OCI-LY7 (cell line): ENCODE data around the gene VIPR2. TPM values are rescaled to one million over a fixed set of nuclear protein-coding genes. Genes with fewer than 3 reads are reported as not detected.

Experiments used
- BruUV-seq: library from RNA; stranded (reverse); fragments of 400-500 nt; replicated peaks from 2 replicates; lab custom pipeline; 2021; lab: Mats Ljungman, UMichigan
- CTCF ChIA-PET: fragments of 300-600 bp; sonication (Branson Sonifier 250); formaldehyde crosslinking; loops from one replicate; lab custom pipeline; 2022; ENCODE audit warnings: antibody characterized with exemption; ENCODE audit not compliant: unreplicated experiment; lab: Charles Lee
- POLR2A ChIA-PET: fragments of 300-600 bp; sonication (Branson Sonifier 250); formaldehyde crosslinking; loops from one replicate; lab custom pipeline; 2022; ENCODE audit warnings: antibody characterized with exemption; lab: Charles Lee
- DNase-seq: peaks from one replicate; pipeline ENCODE4 v3.0.0-alpha.2; 2015; ENCODE audit warnings: low spot score
- H2AFZ ChIP-seq: fragments of 200-600 bp; sonication (generic), shearing (Covaris generic); 2 replicates; pipeline ENCODE4 v1.6.1; 2014; ENCODE audit warnings: mild to moderate bottlenecking, antibody characterized with exemption, low read length, moderate library complexity
- H3K27ac ChIP-seq: fragments of 200-600 bp; sonication (generic); 2 replicates; pipeline ENCODE4 v1.5.1; 2014; ENCODE audit warnings: mixed run types, low read depth, mild to moderate bottlenecking, moderate library complexity, low read length, inconsistent platforms; ENCODE audit not compliant: poor library complexity, severe bottlenecking
- H3K36me3 ChIP-seq: fragments of 200-600 bp; sonication (generic); 2 replicates; pipeline ENCODE4 v1.6.1; 2014; ENCODE audit warnings: mild to moderate bottlenecking, antibody characterized with exemption, low read length, moderate library complexity, mixed read lengths; ENCODE audit not compliant: insufficient read depth
- H3K4me1 ChIP-seq: fragments of 200-600 bp; sonication (generic); 2 replicates; pipeline ENCODE4 v1.5.1; 2014; ENCODE audit warnings: mild to moderate bottlenecking, low read length; ENCODE audit not compliant: insufficient read depth, poor library complexity, severe bottlenecking
- H3K4me2 ChIP-seq: fragments of 200-600 bp; sonication (generic); 2 replicates; pipeline ENCODE4 v1.6.1; 2014; ENCODE audit warnings: mild to moderate bottlenecking, low read length
- H3K4me3 ChIP-seq: fragments of 200-600 bp; sonication (generic); 2 replicates; pipeline ENCODE4 v1.5.1; 2014; ENCODE audit warnings: mild to moderate bottlenecking, low read depth, low read length; ENCODE audit not compliant: poor library complexity, severe bottlenecking
- H3K79me2 ChIP-seq: fragments of 200-600 bp; sonication (generic); 2 replicates; pipeline ENCODE4 v1.6.1; 2016; ENCODE audit warnings: low read depth, mild to moderate bottlenecking, low read length, moderate library complexity, mixed read lengths; ENCODE audit not compliant: insufficient read depth
- H3K9me2 ChIP-seq: fragments of 200-600 bp; sonication (generic); 2 replicates; pipeline ENCODE4 v1.6.1; 2016; ENCODE audit warnings: mild to moderate bottlenecking, low read length, mixed read lengths; ENCODE audit not compliant: insufficient read depth
- H3K9me3 ChIP-seq: fragments of 200-600 bp; sonication (generic); 2 replicates; pipeline ENCODE4 v1.6.1; 2014; ENCODE audit warnings: mild to moderate bottlenecking, mixed run types, low read length, mixed read lengths
- H4K20me1 ChIP-seq: fragments of 200-600 bp; sonication (generic); 2 replicates; pipeline ENCODE4 v1.6.1; 2014; ENCODE audit warnings: mild to moderate bottlenecking, antibody characterized with exemption, low read length, moderate library complexity, mixed read lengths; ENCODE audit not compliant: insufficient read depth
- CTCF ChIP-seq: fragments of 200-600 bp; sonication (generic); conservative IDR thresholded peaks from 2 replicates; pipeline ENCODE4 v1.5.1; 2014; ENCODE audit warnings: mild to moderate bottlenecking, antibody characterized with exemption, low read length, moderate library complexity, mixed read lengths
- EZH2phosphoT487 ChIP-seq: fragments of 200-600 bp; sonication (generic); IDR thresholded peaks from 2 replicates; pipeline ENCODE4 v1.6.1; 2018; ENCODE audit warnings: low read depth, borderline replicate concordance, mild to moderate bottlenecking, mixed run types, antibody characterized with exemption, low read length, moderate library complexity, mixed read lengths
- intact Hi-C: fragments of 100-400 bp; cut with micrococcal nuclease; formaldehyde crosslinking; loops from one replicate; pipeline ENCODE4 v1.10.0; 2022; ENCODE audit not compliant: unreplicated experiment
- total RNA-seq, 2 experiments: library from RNA; depleted of rRNA in 1 of 2; stranded (reverse); fragments of >200 nt in 1 of 2; shearing (Covaris generic) in 1 of 2; gene quantifications; 2 replicates each; pipeline ENCODE4 v1.2.3, GENCODE V29; 2014 to 2022

Gene VIPR2
- total RNA-seq, 2 experiments from 2014 or later: not detected

- Histone ChIP-seq H3K9me3 (no peaks in the 10 kb centered on the region), H3K4me2 (no peak overlapping the region), H3K79me2 (no peaks in the 10 kb centered on the region), H4K20me1 (no peaks in the 10 kb centered on the region), H3K9me2 (no peaks in the 10 kb centered on the region), H3K36me3 (no peaks in the 10 kb centered on the region), H3K27ac (no peak overlapping the region), H3K4me1 (no peaks in the 10 kb centered on the region), H2AFZ (no peak overlapping the region), H3K4me3 (no peak overlapping the region)
- intact Hi-C loops: no loop called here
- CTCF ChIA-PET: no interaction called here
- no peak for DNase-seq
- POLR2A ChIA-PET: interaction anchor here (0.6 to 0.8 kb wide), 3 partner anchors 23 to 552 kb away, joined by 3 to 4 read pairs (median 3); no protein-coding TSS in a partner anchor
- TF ChIP-seq EZH2phosphoT487 (no peak), CTCF (no peak)
- no TSS peak for BruUV-seq
These were observed 77.7 kb downstream of the VIPR2 start for GRCh38 chr7:159066816-159067575.

- DNase-seq: no peak
- no peaks in the 10 kb centered on the region for H3K9me2 ChIP-seq
- H3K9me3 ChIP-seq: no peaks in the 10 kb centered on the region
- H3K4me1 ChIP-seq: no peaks in the 10 kb centered on the region
- H3K4me3 ChIP-seq: no peak overlapping the region
- TF ChIP-seq EZH2phosphoT487 (no peak), CTCF (no peak)
- no peak overlapping the region for H2AFZ ChIP-seq
- ChIA-PET CTCF (no interaction called here), POLR2A (no interaction called here)
- no peak overlapping the region for H3K27ac ChIP-seq
- H4K20me1 ChIP-seq: no peaks in the 10 kb centered on the region
- intact Hi-C loops: no loop called here
- H3K36me3 ChIP-seq: no peaks in the 10 kb centered on the region
- no TSS peak for BruUV-seq
- no peaks in the 10 kb centered on the region for H3K79me2 ChIP-seq
- H3K4me2 ChIP-seq: no peak overlapping the region
These were observed 78.7 kb downstream of the VIPR2 start for GRCh38 chr7:159065852-159066480.
